ENCODE measurements around the gene GIPC3. TPM values are rescaled to one million over a fixed set of nuclear protein-coding genes. Genes with fewer than 3 reads are reported as not detected.

GIPC3 gene
- total RNA-seq, 1 donor from 2014 or later = not detected

DNA sequence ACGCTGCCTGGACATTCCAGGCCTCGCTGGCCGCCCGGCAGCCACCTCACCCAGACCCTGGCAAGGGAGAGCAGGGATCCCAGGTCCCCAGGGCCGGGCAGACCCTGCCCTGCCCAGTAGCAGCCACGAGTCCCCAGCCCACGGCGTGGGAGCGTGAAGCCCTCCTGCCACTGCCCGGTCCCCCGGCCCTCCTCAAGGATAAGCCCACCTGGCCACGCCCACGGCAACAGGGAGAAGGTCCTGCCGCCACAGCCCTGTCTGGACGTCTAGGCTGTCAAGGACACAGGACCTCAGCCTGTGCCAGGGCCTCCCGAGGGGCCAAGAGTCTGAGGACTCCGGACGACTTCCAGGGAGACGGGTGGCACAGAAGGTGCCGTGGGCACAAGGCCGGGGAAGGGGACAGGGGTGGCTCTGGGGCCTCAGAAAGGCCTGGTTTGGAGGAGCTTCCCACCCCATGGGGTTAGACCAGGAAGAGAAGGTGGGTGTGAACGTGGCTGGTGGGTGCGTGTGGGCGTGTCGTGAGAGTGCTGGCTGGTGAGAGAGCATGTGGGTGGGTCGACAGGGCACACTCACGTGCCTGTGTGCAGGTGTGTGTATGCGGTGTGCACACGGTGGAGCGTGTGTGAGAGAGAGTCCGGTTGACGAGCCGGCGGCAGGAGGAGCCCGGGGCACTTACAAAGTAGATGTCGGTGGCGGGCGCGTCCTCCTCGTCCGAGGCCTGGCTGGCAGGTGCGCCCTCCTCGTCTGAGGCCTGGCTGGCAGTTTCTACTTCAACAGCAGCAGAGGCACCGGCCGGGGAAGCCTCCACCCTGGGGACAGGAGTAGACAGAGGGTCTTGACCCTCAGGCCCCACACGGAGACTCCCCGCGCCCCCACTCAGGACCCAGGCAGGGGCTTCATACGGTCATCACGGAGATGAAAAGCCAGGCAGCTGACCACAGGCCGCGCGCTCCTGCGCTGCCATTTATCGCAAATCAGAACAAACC is 53.2 kb downstream of the GIPC3 start:
- H3K27ac Mint-ChIP-seq = no peak overlapping the region
- no peak overlapping the region for H3K4me3 Mint-ChIP-seq
- peaks cover 8% of the 10 kb centered on the region for H3K36me3 Mint-ChIP-seq
- Histone ChIP-seq H3K79me2 (ENCODE audit: low read depth) (no peaks in the 10 kb centered on the region), H2AFZ (replicated peaks) (no peak overlapping the region), H3K9me3 (ENCODE audit: low read depth) (no peaks in the 10 kb centered on the region), H3K27me3 (no peaks in the 10 kb centered on the region), H3K9ac (no peak overlapping the region), H4K20me1 (ENCODE audit: low read depth) (no peaks in the 10 kb centered on the region), H3K4me1 (no peaks in the 10 kb centered on the region), H3K27ac (no peak overlapping the region), H3K4me2 (no peak overlapping the region), H3F3A (ENCODE audit: low read depth) (no peaks in the 10 kb centered on the region), H3K4me3 (no peak overlapping the region), H3K36me3 (no peaks in the 10 kb centered on the region)
- DNase-seq (ENCODE audit: low spot score) = no peak
- no peaks in the 10 kb centered on the region for H3K9me3 Mint-ChIP-seq
- TF ChIP-seq, protein P1, sequence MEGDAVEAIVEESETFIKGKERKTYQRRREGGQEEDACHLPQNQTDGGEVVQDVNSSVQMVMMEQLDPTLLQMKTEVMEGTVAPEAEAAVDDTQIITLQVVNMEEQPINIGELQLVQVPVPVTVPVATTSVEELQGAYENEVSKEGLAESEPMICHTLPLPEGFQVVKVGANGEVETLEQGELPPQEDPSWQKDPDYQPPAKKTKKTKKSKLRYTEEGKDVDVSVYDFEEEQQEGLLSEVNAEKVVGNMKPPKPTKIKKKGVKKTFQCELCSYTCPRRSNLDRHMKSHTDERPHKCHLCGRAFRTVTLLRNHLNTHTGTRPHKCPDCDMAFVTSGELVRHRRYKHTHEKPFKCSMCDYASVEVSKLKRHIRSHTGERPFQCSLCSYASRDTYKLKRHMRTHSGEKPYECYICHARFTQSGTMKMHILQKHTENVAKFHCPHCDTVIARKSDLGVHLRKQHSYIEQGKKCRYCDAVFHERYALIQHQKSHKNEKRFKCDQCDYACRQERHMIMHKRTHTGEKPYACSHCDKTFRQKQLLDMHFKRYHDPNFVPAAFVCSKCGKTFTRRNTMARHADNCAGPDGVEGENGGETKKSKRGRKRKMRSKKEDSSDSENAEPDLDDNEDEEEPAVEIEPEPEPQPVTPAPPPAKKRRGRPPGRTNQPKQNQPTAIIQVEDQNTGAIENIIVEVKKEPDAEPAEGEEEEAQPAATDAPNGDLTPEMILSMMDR (IDR thresholded peaks at IDR 0.05) = no peak
- TF ChIP-seq EZH2phosphoT487 (IDR thresholded peaks at IDR 0.05) = no peak
- no peak for TF ChIP-seq EZH2 (IDR thresholded peaks at IDR 0.05)
- H3K27me3 Mint-ChIP-seq (ENCODE audit: insufficient read depth, low read depth) = peaks cover 2% of the 10 kb centered on the region
- no peaks in the 10 kb centered on the region for H3K4me1 Mint-ChIP-seq

DNA sequence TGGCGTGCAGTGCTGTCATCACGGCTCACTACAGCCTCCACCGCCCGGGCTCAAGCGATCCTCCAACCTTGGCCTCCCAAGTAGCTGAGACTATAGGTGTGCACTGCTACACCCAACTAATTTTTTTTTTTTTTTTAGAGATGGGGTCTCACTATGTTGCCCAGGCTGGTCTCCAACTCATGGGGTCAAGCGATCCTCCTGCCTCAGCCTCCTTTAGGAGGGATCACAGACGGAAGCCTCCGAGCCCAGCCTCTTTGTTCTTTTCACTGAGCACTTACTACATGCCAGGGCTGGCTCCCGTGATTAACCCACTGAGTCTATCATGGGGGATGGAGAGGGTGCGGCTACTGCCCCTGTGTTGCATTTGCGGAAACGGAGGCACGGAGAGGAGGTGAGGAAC is 54.2 kb downstream of the GIPC3 start:
- no peaks in the 10 kb centered on the region for H3K27me3 ChIP-seq
- H3K4me3 ChIP-seq = no peak overlapping the region
- H3K4me3 Mint-ChIP-seq = no peak overlapping the region
- peaks cover 2% of the 10 kb centered on the region for H3K27me3 Mint-ChIP-seq (ENCODE audit: insufficient read depth, low read depth)
- H2AFZ ChIP-seq (replicated peaks) = no peak overlapping the region
- DNase-seq (ENCODE audit: low spot score) = no peak
- no peaks in the 10 kb centered on the region for H3F3A ChIP-seq (ENCODE audit: low read depth)
- H3K36me3 ChIP-seq = no peaks in the 10 kb centered on the region
- no peak overlapping the region for H3K4me2 ChIP-seq
- H3K9me3 Mint-ChIP-seq = no peaks in the 10 kb centered on the region
- TF ChIP-seq EZH2 (IDR thresholded peaks at IDR 0.05) (no peak), EZH2phosphoT487 (IDR thresholded peaks at IDR 0.05) (no peak)
- TF ChIP-seq, protein P1 (IDR thresholded peaks at IDR 0.05) = no peak
- no peaks in the 10 kb centered on the region for H3K4me1 ChIP-seq
- no peaks in the 10 kb centered on the region for H3K79me2 ChIP-seq (ENCODE audit: low read depth)
- H3K27ac ChIP-seq = no peak overlapping the region
- H4K20me1 ChIP-seq (ENCODE audit: low read depth) = no peaks in the 10 kb centered on the region
- H3K9me3 ChIP-seq (ENCODE audit: low read depth) = no peaks in the 10 kb centered on the region
- H3K27ac Mint-ChIP-seq = no peak overlapping the region
- no peaks in the 10 kb centered on the region for H3K4me1 Mint-ChIP-seq
- peaks cover 8% of the 10 kb centered on the region for H3K36me3 Mint-ChIP-seq
- H3K9ac ChIP-seq = no peak overlapping the region

DNA sequence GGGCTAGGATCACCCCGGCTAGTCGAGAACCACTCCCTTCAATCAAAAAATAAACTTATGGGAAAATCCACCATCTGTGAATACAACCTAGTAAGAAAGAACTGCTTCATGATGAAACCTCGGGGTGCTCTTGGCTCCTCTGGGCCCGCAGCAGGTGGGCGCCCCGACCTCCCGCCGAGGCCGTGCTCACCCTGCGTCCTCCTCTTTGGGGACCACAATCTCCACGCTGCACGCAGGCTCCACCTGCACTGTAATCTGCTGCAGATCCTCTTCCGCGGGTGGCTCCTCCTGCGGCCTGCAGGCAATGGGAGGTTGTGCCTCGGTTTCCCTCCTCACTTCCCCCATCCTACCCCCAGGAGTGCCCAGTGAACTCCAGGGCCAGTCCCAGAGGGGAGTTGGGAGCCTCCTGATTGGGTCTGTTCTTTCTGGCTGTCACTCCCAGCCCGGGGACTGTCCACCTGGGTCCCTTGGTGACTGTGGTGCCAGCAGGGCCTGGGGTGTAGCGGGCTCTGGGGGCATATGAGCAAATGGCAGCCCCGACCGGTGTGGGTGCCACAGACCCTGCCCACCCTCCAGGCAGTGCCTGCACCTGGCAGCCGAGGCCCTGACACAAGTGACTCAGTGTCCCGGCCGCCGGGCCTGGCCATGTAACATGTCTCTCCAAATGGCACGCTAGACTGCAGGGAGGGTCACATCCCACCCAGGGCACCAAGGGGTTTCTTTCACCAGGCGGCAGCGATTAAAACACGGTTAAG is 56.4 kb downstream of the GIPC3 start:
- Histone ChIP-seq H3K9ac (no peak overlapping the region), H3K9me3 (ENCODE audit: low read depth) (no peaks in the 10 kb centered on the region), H4K20me1 (ENCODE audit: low read depth) (peaks cover 3% of the 10 kb centered on the region), H3F3A (ENCODE audit: low read depth) (no peaks in the 10 kb centered on the region), H3K4me2 (no peak overlapping the region), H3K4me1 (no peaks in the 10 kb centered on the region), H3K4me3 (no peak overlapping the region), H3K27ac (no peak overlapping the region), H3K27me3 (no peaks in the 10 kb centered on the region), H2AFZ (replicated peaks) (no peak overlapping the region), H3K36me3 (no peaks in the 10 kb centered on the region), H3K79me2 (ENCODE audit: low read depth) (no peaks in the 10 kb centered on the region)
- Mint-ChIP-seq H3K27me3 (ENCODE audit: insufficient read depth, low read depth) (peaks cover 2% of the 10 kb centered on the region), H3K9me3 (no peaks in the 10 kb centered on the region), H3K4me1 (no peaks in the 10 kb centered on the region), H3K27ac (no peak overlapping the region), H3K36me3 (peaks cover 8% of the 10 kb centered on the region), H3K4me3 (no peak overlapping the region)
- DNase-seq (ENCODE audit: low spot score) = no peak
- TF ChIP-seq, protein P1 (IDR thresholded peaks at IDR 0.05) = no peak
- TF ChIP-seq EZH2 (IDR thresholded peaks at IDR 0.05) (no peak), EZH2phosphoT487 (IDR thresholded peaks at IDR 0.05) (no peak)

All from neural progenitor cell (in vitro differentiated cells).